GM12878 (cell line): ENCODE results near the gene UIMC1. TPM values are rescaled to one million over a fixed set of nuclear protein-coding genes. Genes with fewer than 3 reads are reported as not detected.

Experiments
- JUND ChIP-seq: IDR thresholded peaks from 2 replicates; pipeline ENCODE4 v1.6.1; 2012; ENCODE audit warnings: low read depth, mild to moderate bottlenecking, low read length, improper control_type of control experiment, moderate library complexity
- MTA2 ChIP-seq: fragments of 450-650 bp; IDR thresholded peaks from 2 replicates; pipeline ENCODE4 v1.6.1; 2016; ENCODE audit warnings: low read depth, mild to moderate bottlenecking, moderate library complexity
- polyA plus RNA-seq, 11 experiments: library from polyadenylated mRNA; depleted of rRNA in 4 of 11; unstranded in 6 of 11; stranded (reverse) in 5 of 11; fragments of >200 nt; fragmentation: Nextera tagmentation in 4 of 11; fragmentation: Illumina TruSeq in 1 of 11; extraction: Ambion mirVana in 4 of 11; extraction: Trizol in 1 of 11; gene quantifications; 1 replicate in 1 of 11; 2 replicates in 10 of 11; pipeline versions ENCODE4 v1.2.1 to v1.2.3, GENCODE V29; 2011 to 2016; ENCODE audit warnings: inconsistent platforms in 2 of 11, missing spikeins in 2 of 11, low read depth in 1 of 11
- total RNA-seq, 4 experiments: library from RNA; depleted of rRNA in 3 of 4; stranded (reverse); fragments of >200 nt in 3 of 4; fragmentation: Illumina TruSeq in 1 of 4; extraction: Trizol in 1 of 4; gene quantifications; 2 replicates each; pipeline versions ENCODE4 v1.2.1 to v1.2.3, GENCODE V29; 2013 to 2021
- TF ChIP-seq, protein P1 (sequence below): fragments of 150-350 bp; IDR thresholded peaks from 2 replicates; pipeline ENCODE4 v1.6.1; 2016; ENCODE audit warnings: low read depth, low read length
- TF ChIP-seq, protein P2 (sequence below): fragments of 450-650 bp; IDR thresholded peaks from 2 replicates; pipeline ENCODE4 v1.6.1; 2016; ENCODE audit warnings: mild to moderate bottlenecking, moderate library complexity, borderline replicate concordance
- TF ChIP-seq, protein P3 (sequence below): fragments of 150-350 bp; IDR thresholded peaks from 2 replicates; pipeline ENCODE4 v1.6.1; 2014; ENCODE audit warnings: mild to moderate bottlenecking, low read depth, low read length
- TF ChIP-seq, protein P4 (sequence below): fragments of 450-650 bp; IDR thresholded peaks from 2 replicates; pipeline ENCODE4 v1.6.1; 2017; ENCODE audit warnings: mild to moderate bottlenecking, moderate library complexity
- TF ChIP-seq, protein P5 (sequence below): fragments of 450-650 bp; IDR thresholded peaks from 2 replicates; pipeline ENCODE4 v1.6.1; 2017; ENCODE audit warnings: mild to moderate bottlenecking, moderate library complexity

The UIMC1 gene
- total and polyA plus RNA-seq, 10 of the 15 experiments (the other 5 are each of a cell fraction or from before 2014, with no cell fraction given): 16.2 to 51.4 (median 32.7) TPM

DNA sequence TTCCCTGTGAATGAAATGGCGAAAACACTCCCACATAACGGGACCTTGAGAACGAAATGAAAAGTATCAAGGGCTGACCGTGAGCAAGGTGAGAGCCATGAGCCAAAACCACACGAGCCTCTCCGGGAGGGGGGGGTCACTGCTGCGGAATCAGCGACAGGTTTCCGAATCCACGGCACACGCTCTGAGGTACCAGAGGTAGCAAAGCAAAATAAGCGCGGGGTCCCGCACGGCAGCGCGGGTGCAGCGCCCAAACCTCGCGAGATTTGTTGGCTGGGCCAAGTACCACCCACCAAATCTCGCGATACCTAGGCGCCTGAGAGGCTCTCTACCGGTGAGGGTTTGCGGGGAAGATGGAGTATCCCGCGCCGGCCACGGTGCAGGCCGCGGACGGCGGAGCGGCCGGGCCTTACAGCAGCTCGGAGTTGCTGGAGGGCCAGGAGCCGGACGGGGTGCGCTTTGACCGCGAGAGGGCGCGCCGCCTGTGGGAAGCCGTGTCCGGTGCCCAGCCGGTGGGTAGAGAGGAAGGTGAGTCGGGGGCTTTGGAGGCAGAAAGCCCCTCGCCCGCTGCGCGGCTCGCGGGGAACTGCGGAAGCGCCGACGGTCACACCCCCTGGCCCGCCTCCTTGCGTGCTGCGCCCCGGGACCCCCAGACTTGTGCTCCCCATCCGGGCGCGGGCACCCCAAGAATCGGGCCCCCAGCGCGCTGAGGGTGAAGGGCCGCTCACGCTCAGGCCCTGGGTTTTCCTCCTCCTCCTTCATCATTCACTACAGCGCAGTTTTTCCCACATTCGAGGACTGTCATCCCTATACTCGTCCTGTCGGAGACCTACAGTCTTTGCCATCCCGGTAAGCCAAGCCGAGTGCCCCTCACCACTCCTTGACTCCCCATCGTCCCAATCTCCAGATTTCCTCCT lies 16.1 kb upstream of the UIMC1 start, which contains the start of gene ZNF346 (continued):
- TF ChIP-seq, protein P1, sequence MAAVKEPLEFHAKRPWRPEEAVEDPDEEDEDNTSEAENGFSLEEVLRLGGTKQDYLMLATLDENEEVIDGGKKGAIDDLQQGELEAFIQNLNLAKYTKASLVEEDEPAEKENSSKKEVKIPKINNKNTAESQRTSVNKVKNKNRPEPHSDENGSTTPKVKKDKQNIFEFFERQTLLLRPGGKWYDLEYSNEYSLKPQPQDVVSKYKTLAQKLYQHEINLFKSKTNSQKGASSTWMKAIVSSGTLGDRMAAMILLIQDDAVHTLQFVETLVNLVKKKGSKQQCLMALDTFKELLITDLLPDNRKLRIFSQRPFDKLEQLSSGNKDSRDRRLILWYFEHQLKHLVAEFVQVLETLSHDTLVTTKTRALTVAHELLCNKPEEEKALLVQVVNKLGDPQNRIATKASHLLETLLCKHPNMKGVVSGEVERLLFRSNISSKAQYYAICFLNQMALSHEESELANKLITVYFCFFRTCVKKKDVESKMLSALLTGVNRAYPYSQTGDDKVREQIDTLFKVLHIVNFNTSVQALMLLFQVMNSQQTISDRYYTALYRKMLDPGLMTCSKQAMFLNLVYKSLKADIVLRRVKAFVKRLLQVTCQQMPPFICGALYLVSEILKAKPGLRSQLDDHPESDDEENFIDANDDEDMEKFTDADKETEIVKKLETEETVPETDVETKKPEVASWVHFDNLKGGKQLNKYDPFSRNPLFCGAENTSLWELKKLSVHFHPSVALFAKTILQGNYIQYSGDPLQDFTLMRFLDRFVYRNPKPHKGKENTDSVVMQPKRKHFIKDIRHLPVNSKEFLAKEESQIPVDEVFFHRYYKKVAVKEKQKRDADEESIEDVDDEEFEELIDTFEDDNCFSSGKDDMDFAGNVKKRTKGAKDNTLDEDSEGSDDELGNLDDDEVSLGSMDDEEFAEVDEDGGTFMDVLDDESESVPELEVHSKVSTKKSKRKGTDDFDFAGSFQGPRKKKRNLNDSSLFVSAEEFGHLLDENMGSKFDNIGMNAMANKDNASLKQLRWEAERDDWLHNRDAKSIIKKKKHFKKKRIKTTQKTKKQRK: no peak
- no peak for TF ChIP-seq JUND
- TF ChIP-seq, protein P2, sequence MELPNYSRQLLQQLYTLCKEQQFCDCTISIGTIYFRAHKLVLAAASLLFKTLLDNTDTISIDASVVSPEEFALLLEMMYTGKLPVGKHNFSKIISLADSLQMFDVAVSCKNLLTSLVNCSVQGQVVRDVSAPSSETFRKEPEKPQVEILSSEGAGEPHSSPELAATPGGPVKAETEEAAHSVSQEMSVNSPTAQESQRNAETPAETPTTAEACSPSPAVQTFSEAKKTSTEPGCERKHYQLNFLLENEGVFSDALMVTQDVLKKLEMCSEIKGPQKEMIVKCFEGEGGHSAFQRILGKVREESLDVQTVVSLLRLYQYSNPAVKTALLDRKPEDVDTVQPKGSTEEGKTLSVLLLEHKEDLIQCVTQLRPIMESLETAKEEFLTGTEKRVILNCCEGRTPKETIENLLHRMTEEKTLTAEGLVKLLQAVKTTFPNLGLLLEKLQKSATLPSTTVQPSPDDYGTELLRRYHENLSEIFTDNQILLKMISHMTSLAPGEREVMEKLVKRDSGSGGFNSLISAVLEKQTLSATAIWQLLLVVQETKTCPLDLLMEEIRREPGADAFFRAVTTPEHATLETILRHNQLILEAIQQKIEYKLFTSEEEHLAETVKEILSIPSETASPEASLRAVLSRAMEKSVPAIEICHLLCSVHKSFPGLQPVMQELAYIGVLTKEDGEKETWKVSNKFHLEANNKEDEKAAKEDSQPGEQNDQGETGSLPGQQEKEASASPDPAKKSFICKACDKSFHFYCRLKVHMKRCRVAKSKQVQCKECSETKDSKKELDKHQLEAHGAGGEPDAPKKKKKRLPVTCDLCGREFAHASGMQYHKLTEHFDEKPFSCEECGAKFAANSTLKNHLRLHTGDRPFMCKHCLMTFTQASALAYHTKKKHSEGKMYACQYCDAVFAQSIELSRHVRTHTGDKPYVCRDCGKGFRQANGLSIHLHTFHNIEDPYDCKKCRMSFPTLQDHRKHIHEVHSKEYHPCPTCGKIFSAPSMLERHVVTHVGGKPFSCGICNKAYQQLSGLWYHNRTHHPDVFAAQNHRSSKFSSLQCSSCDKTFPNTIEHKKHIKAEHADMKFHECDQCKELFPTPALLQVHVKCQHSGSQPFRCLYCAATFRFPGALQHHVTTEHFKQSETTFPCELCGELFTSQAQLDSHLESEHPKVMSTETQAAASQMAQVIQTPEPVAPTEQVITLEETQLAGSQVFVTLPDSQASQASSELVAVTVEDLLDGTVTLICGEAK: 0 out of 2 replicates have a peak, but pooled peaks have one; percentile 12
- TF ChIP-seq, protein P3, sequence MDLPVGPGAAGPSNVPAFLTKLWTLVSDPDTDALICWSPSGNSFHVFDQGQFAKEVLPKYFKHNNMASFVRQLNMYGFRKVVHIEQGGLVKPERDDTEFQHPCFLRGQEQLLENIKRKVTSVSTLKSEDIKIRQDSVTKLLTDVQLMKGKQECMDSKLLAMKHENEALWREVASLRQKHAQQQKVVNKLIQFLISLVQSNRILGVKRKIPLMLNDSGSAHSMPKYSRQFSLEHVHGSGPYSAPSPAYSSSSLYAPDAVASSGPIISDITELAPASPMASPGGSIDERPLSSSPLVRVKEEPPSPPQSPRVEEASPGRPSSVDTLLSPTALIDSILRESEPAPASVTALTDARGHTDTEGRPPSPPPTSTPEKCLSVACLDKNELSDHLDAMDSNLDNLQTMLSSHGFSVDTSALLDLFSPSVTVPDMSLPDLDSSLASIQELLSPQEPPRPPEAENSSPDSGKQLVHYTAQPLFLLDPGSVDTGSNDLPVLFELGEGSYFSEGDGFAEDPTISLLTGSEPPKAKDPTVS: no peak
- TF ChIP-seq, protein P4, sequence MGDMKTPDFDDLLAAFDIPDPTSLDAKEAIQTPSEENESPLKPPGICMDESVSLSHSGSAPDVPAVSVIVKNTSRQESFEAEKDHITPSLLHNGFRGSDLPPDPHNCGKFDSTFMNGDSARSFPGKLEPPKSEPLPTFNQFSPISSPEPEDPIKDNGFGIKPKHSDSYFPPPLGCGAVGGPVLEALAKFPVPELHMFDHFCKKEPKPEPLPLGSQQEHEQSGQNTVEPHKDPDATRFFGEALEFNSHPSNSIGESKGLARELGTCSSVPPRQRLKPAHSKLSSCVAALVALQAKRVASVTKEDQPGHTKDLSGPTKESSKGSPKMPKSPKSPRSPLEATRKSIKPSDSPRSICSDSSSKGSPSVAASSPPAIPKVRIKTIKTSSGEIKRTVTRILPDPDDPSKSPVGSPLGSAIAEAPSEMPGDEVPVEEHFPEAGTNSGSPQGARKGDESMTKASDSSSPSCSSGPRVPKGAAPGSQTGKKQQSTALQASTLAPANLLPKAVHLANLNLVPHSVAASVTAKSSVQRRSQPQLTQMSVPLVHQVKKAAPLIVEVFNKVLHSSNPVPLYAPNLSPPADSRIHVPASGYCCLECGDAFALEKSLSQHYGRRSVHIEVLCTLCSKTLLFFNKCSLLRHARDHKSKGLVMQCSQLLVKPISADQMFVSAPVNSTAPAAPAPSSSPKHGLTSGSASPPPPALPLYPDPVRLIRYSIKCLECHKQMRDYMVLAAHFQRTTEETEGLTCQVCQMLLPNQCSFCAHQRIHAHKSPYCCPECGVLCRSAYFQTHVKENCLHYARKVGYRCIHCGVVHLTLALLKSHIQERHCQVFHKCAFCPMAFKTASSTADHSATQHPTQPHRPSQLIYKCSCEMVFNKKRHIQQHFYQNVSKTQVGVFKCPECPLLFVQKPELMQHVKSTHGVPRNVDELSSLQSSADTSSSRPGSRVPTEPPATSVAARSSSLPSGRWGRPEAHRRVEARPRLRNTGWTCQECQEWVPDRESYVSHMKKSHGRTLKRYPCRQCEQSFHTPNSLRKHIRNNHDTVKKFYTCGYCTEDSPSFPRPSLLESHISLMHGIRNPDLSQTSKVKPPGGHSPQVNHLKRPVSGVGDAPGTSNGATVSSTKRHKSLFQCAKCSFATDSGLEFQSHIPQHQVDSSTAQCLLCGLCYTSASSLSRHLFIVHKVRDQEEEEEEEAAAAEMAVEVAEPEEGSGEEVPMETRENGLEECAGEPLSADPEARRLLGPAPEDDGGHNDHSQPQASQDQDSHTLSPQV: no peak
- no peak for TF ChIP-seq MTA2
- TF ChIP-seq, protein P5, sequence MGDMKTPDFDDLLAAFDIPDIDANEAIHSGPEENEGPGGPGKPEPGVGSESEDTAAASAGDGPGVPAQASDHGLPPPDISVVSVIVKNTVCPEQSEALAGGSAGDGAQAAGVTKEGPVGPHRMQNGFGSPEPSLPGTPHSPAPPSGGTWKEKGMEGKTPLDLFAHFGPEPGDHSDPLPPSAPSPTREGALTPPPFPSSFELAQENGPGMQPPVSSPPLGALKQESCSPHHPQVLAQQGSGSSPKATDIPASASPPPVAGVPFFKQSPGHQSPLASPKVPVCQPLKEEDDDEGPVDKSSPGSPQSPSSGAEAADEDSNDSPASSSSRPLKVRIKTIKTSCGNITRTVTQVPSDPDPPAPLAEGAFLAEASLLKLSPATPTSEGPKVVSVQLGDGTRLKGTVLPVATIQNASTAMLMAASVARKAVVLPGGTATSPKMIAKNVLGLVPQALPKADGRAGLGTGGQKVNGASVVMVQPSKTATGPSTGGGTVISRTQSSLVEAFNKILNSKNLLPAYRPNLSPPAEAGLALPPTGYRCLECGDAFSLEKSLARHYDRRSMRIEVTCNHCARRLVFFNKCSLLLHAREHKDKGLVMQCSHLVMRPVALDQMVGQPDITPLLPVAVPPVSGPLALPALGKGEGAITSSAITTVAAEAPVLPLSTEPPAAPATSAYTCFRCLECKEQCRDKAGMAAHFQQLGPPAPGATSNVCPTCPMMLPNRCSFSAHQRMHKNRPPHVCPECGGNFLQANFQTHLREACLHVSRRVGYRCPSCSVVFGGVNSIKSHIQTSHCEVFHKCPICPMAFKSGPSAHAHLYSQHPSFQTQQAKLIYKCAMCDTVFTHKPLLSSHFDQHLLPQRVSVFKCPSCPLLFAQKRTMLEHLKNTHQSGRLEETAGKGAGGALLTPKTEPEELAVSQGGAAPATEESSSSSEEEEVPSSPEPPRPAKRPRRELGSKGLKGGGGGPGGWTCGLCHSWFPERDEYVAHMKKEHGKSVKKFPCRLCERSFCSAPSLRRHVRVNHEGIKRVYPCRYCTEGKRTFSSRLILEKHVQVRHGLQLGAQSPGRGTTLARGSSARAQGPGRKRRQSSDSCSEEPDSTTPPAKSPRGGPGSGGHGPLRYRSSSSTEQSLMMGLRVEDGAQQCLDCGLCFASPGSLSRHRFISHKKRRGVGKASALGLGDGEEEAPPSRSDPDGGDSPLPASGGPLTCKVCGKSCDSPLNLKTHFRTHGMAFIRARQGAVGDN: peak; percentile 57; the same call in 1 of the 2 replicates
